Ovary (tissue), 9 donors: ENCODE results near the gene BACH1. TPM values are rescaled to one million over a fixed set of nuclear protein-coding genes. Genes with fewer than 3 reads are reported as not detected.

Experiments
- DNase-seq, 5 donors: peaks; one replicate each; pipeline ENCODE4 v3.0.0-alpha.2; 2019 to 2020
- H3K27ac ChIP-seq, 2 donors: fragments of 200-600 bp; one replicate each; pipeline versions ENCODE4 v1.5.1 to v1.8.0; 2019 to 2022
- H3K27me3 ChIP-seq: fragments of 200-600 bp; one replicate; pipeline ENCODE4 v1.8.0; 2022
- H3K36me3 ChIP-seq: fragments of 200-600 bp; sonication (generic); one replicate; pipeline ENCODE4 v1.5.1; 2019
- H3K4me1 ChIP-seq: one replicate; pipeline ENCODE4 v1.8.1; 2013; ENCODE audit warnings: mild to moderate bottlenecking, moderate library complexity; ENCODE audit not compliant: insufficient read depth
- H3K4me3 ChIP-seq: fragments of 200-600 bp; sonication (generic); one replicate; pipeline ENCODE4 v1.5.1; 2017
- H3K9me3 ChIP-seq, 2 donors: fragments of 200-600 bp in 1 of 2; sonication (generic) in 1 of 2; one replicate each; pipeline versions ENCODE4 v1.5.1 to v1.8.1; 2013 to 2019; ENCODE audit warnings: mild to moderate bottlenecking in 1 of 2, moderate library complexity in 1 of 2
- CTCF ChIP-seq, 3 donors: fragments of 450-650 bp in 2 of 3; fragments of 200-600 bp in 1 of 3; IDR thresholded peaks; one replicate each; pipeline versions ENCODE4 v1.5.1 to v1.8.0; 2016 to 2022; ENCODE audit warnings: antibody characterized with exemption in 3 of 3, mild to moderate bottlenecking in 1 of 3
- EP300 ChIP-seq: sonication (generic); formaldehyde crosslinking; IDR thresholded peaks from one replicate; pipeline ENCODE4 v1.6.1; 2017; ENCODE audit warnings: antibody characterized with exemption
- POLR2A ChIP-seq: fragments of 450-650 bp; IDR thresholded peaks from one replicate; pipeline ENCODE4 v1.6.1; 2017; ENCODE audit warnings: antibody characterized with exemption, mild to moderate bottlenecking, moderate library complexity
- WGBS, 3 donors: extraction: QIAGEN DNeasy Blood & Tissue Kit in 1 of 3; methylation state at CpG; one replicate each; pipeline versions ENCODE4 v1.1.5 to v1.1.7; 2013 to 2017; 5-methylcytosine and 5-hydroxymethylcytosine counted together
- intact Hi-C, 4 donors: fragments of 100-400 bp; cut with DNase I; formaldehyde crosslinking; loops; one replicate each; pipeline versions ENCODE4 v1.11.0 to v1.15.1; 2022 to 2023
- polyA plus RNA-seq, 2 donors: library from polyadenylated mRNA; stranded (reverse); fragments of 200-250 nt in 1 of 2; fragments of 350-450 nt in 1 of 2; fragmentation: Illumina TruSeq in 1 of 2; extraction: RNeasy Lipid Tissue Mini Kit (QIAGEN cat#74804) in 1 of 2; gene quantifications; one replicate each; pipeline ENCODE4 v1.2.3, GENCODE V29; 2013 to 2014
- total RNA-seq, 7 donors: library from RNA; depleted of rRNA in 2 of 7; stranded (reverse); fragments of >200 nt in 2 of 7; fragmentation: NEBNext Ultra II Directional in 3 of 7; extraction: Animal tissue kit (Norgen Biotek cat#: 25700) in 3 of 7; gene quantifications; one replicate each; pipeline versions ENCODE4 v1.1.0 to v1.2.4, GENCODE V29; 2016 to 2023
- donor health status: DM: no; HTN: no; CAD: no; lungs with moderate emphysema.
- donor health status: DM: no; HTN: no; CAD: no.
- donor health status: Bipolar disorder and iron deficiency.
- donor health status: DM: yes; HTN: yes; CAD: no.
- donor health status: DM: no; HTN: no; CAD: no.
- donor health status: DM: yes; HTN: yes; CAD: no.

BACH1 gene
- total and polyA plus RNA-seq, 9 donors = 11.4 to 77.0 (median 52.3) TPM

- TF ChIP-seq EP300 (no peak), POLR2A (no peak), CTCF (IDR thresholded peaks at IDR 0.05) (no peak)
- no peak overlapping the region for H3K27ac ChIP-seq
- intact Hi-C loops = no loop called here
Observed at GRCh38 chr21:29332461-29333362, 34.0 kb downstream of the BACH1 start.

GRCh38 chr21:29333406-29333805 is 34.7 kb downstream of the BACH1 start:
- Histone ChIP-seq H3K27ac (no peak overlapping the region), H3K9me3 (no peaks in the 10 kb centered on the region), H3K27me3 (no peaks in the 10 kb centered on the region), H3K36me3 (no peaks in the 10 kb centered on the region), H3K4me3 (no peak overlapping the region), H3K4me1 (peaks cover 1% of the 10 kb centered on the region)
- DNase-seq = no peak
- 71 to 79% (median 78%) methylated on average over 1 of the region's 1 CpG for WGBS, 3 donors
- intact Hi-C loops = no loop called here
- TF ChIP-seq CTCF (IDR thresholded peaks at IDR 0.05) = no peak
- no peak for TF ChIP-seq EP300
- no peak for TF ChIP-seq POLR2A

More at GRCh38 chr21:29332461-29333362, 34.0 kb downstream of the BACH1 start:
- H3K4me3 ChIP-seq = no peak overlapping the region
- no peaks in the 10 kb centered on the region for H3K9me3 ChIP-seq
- DNase-seq = no peak
- peaks cover 1% of the 10 kb centered on the region for H3K4me1 ChIP-seq
- H3K27me3 ChIP-seq = no peaks in the 10 kb centered on the region
- H3K36me3 ChIP-seq = no peaks in the 10 kb centered on the region
- 79 to 86% (median 79%) methylated on average over 10 of the region's 10 CpGs for WGBS, 3 donors

GRCh38 chr21:29334717-29335428 is 36.2 kb downstream of the BACH1 start:
- Histone ChIP-seq H3K27ac (no peak overlapping the region), H3K36me3 (no peaks in the 10 kb centered on the region), H3K27me3 (no peaks in the 10 kb centered on the region), H3K9me3 (no peaks in the 10 kb centered on the region), H3K4me3 (no peak overlapping the region), H3K4me1 (peaks cover 1% of the 10 kb centered on the region)
- intact Hi-C loops = no loop called here
- WGBS, 3 donors = 90 to 93% (median 91%) methylated on average over 11 of the region's 11 CpGs
- DNase-seq = no peak
- no peak for TF ChIP-seq POLR2A
- no peak for TF ChIP-seq CTCF (IDR thresholded peaks at IDR 0.05)
- TF ChIP-seq EP300 = no peak

- DNase-seq = no peak
- H3K9me3 ChIP-seq = no peaks in the 10 kb centered on the region
- WGBS, 3 donors = 78 to 87% (median 79%) methylated on average over 3 of the region's 3 CpGs
- H3K27me3 ChIP-seq = no peaks in the 10 kb centered on the region
- intact Hi-C loops = no loop called here
- H3K4me1 ChIP-seq = peaks cover 1% of the 10 kb centered on the region
- no peak for TF ChIP-seq POLR2A
- TF ChIP-seq CTCF (IDR thresholded peaks at IDR 0.05) = no peak
- no peak for TF ChIP-seq EP300
- no peaks in the 10 kb centered on the region for H3K36me3 ChIP-seq
- no peak overlapping the region for H3K4me3 ChIP-seq
- no peak overlapping the region for H3K27ac ChIP-seq
Observed at GRCh38 chr21:29335720-29336119, 37.0 kb downstream of the BACH1 start.
